Activated CD8-positive, alpha-beta memory T cell treated with anti-CD3 and anti-CD28 coated beads, Interleukin-2, amount 50 U/mL, for 24 hours (primary cell): Measurements from ENCODE around the gene VWA5B1.

Experiments used
- DNase-seq: peaks from one replicate; pipeline ENCODE4 v3.0.0-alpha.2; 2020; ENCODE audit errors: extremely low read depth

VWA5B1 gene

DNA sequence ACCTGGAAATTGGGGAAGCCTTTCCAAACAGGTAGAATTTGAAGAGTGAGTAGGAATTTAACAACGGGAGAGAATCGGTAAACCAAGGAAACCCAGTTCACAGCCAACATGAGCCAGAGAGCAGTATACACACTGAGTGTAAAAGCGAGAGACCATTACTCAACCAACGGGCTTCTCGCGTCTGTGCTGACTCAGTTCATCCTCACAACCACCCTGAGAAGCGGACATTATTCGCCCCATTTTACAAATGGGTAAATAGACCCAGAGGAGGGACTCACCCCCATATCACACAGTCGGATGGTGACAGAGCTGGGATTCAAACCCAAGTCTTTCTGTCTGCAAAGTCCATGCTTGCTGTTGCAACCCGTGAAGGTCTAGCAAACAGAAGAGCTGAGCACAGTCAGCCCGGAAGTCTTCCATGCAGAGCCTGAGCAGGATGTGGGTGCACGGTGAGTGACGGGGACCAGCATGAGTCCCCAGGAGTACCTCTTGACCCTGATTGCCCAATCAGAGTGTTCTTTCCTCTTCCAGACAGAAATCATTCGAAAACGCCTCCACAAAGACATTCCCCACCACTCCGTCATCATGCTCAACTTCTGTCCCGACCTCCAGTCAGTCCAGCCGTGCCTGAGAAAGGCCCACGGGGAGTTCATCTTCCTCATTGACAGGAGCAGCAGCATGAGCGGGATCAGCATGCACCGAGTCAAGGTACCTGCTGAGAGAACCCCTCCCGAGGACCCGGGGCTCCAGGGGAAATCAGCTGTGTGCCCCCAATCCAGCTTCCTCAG is 32.3 kb downstream of the VWA5B1 start:
- no peak for DNase-seq

GRCh38 chr1:20323613-20323920 is 32.9 kb downstream of the VWA5B1 start:
- no peak for DNase-seq

DNA sequence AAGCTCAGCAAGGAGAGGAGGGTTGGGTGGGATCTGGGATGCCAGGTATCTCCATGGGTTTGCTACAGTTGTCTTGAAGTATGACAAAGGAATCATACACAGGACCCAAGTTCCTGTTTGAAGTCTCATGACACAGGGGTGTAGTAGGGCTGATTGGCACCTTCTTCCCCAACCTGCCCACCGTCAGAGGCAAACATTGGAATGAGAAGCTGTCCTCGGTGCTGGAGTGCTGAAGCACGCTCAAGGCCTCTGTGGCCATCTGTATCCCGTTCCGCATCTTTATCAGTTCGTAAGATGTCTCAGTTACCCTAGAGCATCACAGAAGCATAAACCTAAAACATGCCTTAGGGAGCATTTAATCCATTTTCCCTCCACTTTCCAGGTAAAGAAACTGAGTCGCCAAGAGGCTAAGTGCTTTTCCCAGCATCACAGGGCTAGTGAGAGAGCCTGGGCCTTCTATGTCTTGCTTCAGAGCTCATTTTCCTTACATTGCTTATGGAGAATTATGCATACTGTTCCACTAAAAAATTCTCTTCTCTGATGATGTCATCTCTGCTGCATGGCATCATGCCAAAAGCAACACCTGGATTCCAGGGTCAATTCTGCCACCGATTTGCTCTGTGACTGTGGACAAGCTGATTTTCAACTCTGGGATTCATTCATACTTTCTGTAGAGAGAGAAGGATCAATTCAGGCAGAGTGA is 34.2 kb downstream of the VWA5B1 start:
- DNase-seq = no peak

DNA sequence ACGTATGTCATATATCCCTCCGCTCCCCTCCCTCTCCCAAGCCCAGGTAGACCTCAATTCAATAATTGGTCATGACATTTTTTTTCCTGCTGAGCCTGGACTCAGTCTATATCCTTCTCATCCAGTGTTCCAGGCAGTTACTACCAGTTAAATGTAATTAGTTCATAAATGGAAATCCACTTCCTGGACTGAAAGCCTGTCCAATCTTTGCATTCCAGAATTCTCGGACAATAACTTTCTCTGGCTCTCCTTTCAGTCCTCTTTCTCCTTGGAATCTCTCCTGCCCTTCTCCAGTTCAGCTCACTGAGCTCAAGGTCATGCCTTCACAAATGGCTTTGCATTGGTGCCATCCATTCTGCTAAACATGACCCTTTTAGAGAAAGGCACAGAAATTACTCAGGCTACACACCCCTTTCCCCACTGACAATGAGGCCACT is 34.8 kb downstream of the VWA5B1 start:
- DNase-seq = no peak

- DNase-seq = no peak
These were observed 35.3 kb downstream of the VWA5B1 start for GRCh38 chr1:20325844-20326420.

- no peak for DNase-seq
These were observed 36.8 kb downstream of the VWA5B1 start for GRCh38 chr1:20327467-20327866.

- no peak for DNase-seq
These were observed 37.5 kb downstream of the VWA5B1 start for GRCh38 chr1:20328201-20328600.

- no peak for DNase-seq
These were observed 39.3 kb downstream of the VWA5B1 start for GRCh38 chr1:20329793-20330542.

GRCh38 chr1:20334103-20334502 is 43.4 kb downstream of the VWA5B1 start:
- no peak for DNase-seq

DNA sequence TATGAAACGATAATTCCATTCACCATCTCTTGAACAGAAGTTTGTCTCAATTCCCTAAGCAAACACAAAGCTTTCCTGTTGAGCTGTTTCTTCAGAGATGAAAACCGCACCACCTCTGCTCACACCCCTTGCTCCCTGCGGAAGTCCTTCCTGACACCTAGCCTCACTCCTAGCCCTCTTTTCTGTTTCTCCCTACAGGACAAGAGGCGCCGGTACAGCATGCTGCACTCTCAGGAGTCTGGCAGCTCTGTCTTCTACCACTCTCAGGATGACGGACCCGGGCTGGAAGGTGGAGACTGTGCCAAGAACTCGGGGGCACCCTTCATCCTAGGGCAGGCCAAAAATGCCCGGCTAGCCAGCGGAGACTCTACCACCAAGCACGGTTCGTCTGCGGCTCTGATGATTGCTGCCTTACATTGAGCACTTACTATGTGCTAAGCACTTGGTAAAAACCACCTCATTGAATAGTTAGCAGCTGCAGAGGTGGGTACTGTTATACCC is 45.5 kb downstream of the VWA5B1 start:
- DNase-seq = no peak

- DNase-seq = no peak
These were observed 46.9 kb downstream of the VWA5B1 start for GRCh38 chr1:20337581-20337980.

DNA sequence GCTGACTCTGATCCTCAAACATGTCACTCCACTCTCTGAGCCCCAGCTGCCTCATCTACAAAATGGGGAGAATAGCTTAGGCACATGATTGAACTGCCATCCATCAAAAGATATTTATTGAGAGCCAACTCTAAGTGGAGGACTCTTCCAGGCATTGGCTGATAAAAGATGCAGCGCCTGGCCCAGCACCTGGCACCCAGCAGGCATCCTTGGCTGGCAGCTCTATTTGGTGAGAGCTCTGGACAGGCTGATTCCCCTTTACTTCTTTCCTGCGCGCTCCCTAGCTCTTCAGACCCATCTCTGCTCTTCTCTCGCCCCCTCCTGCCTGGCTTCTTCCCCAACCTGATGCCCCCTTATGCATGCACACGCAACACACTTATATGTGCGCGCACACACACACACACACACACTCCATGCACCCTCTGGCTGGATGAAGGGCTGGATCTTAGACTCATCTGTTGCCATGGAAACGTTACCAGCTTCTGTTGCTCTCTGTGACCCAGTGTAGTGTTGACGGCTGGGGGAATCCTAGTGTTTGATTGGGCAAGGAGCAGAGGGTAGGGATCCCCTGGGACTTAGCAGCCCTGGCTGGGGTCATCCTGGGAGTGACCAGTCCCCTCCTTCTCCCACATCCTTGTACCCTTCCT is 49.3 kb downstream of the VWA5B1 start:
- DNase-seq = no peak

GRCh38 chr1:20342294-20343148 is 51.8 kb downstream of the VWA5B1 start:
- no peak for DNase-seq

DNA sequence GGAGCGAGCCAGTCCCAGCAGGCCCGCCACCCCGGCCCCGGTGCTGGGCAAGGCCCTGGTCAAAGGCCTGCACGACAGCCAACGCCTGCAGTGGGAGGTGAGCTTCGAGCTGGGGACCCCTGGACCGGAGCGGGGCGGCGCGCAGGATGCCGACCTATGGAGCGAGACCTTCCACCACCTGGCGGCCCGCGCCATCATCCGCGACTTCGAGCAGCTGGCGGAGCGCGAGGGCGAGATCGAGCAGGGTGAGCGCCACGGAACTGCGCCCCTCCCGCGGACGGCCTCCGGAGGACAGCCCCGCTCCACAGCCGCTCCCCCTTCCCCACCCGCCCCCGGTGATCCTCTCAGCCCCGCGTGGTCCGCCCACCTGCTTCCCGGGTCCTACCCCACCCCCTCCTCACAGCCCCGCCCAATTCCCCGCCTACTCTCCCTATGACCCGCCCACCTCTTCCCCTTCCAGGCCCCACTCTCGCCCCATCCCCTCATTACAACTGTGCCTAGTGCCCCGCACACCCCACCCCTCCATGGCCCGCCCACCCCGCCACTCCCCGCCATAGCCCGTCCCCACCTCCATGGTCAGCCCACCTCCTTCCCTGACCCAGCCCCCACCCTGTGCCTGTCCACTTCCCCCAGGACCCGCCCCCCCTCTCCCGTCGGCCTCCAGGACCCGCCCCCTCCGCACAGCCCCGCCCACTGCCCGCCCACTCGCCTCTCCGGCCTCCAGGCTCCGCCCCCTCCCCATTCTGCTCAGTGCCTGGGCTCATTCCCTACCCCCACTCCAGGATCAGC is 52.7 kb downstream of the VWA5B1 start:
- no peak for DNase-seq

- no peak for DNase-seq
These were observed 53.2 kb downstream of the VWA5B1 start for GRCh38 chr1:20343938-20344302.

DNA sequence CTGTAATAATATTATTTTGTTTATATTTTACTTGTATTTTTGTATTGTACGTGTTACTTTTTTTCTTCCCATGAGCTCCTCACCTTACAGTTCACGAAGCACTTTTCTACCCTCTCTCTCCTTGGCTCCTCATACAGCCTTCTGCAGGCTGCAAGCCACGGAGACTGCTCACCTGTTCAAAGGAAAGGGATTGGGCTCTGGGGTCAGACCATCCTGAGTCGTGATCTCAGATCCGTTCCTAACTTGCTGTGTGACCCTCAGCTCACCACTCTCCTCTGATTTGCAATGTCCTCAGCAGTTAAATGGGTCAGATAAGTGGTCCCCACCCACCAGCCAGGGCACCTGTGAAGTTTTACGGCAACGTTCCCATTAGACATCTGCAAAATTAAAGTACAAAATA is 54.1 kb downstream of the VWA5B1 start:
- no peak for DNase-seq

- no peak for DNase-seq
These were observed 54.7 kb downstream of the VWA5B1 start for GRCh38 chr1:20345419-20345818.

DNA sequence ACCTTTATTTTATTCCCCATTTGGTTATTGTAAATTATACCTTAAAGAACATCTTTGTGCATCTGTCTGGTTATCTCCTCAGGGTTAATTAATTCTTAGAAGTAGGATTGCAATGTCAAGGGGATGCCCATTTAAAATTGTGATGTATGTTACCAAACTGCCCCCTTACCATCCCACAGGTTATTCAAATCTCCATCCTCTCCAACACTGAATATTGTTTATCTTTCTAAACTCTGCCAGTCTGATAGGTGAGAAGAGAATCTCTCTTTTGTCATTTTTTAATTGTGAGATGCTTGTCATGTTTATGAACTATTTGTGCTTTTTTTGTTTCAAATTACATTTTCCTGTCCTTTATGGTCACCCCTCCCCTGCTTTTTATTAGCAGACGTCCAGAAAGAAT is 55.8 kb downstream of the VWA5B1 start:
- no peak for DNase-seq

GRCh38 chr1:20347699-20348098 is 57.0 kb downstream of the VWA5B1 start:
- no peak for DNase-seq

- no peak for DNase-seq
These were observed 57.7 kb downstream of the VWA5B1 start for GRCh38 chr1:20348326-20348915.
